ENCODE results near the gene CKAP4. TPM values are rescaled to one million over a fixed set of nuclear protein-coding genes. Genes with fewer than 3 reads are reported as not detected.

CKAP4 gene
- total and polyA plus RNA-seq, 2 of the 13 experiments (the other 11 are each of a cell fraction or from before 2014, with no cell fraction given) = 39.2 to 70.2 TPM

DNA sequence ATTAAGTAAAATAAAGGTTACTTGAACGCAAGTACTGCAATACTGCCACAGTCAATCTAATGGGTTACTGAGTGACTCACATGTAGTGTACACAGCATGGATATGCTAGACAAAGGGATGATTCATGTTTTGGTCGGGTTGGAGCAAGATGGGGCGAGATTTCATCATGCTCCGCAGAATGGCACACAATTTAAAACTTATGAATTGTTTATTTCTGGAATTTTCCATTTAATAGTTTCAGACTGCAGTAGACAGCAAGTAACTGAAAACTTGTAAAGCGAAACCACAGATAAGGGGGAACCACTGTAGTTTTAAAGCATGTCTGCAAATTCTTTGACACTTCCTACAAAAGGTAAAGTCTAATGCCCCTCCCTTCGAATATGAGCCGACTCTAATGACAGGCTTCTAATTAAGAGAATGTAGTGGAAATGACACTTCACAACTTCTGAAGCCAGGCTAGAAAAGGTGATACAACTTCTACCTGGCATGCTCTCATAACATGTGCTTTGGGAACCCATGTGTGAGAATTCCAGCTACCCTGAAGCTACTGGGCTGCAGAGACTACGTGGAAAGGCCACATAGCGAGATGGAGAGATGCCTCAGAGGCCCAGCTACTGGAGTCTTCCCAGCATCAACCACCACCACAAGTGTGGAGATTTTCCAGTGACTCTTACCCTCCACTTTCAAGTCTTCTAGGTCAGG, 40.8 kb upstream of the CKAP4 start (continued):
- TF ChIP-seq, protein P1, sequence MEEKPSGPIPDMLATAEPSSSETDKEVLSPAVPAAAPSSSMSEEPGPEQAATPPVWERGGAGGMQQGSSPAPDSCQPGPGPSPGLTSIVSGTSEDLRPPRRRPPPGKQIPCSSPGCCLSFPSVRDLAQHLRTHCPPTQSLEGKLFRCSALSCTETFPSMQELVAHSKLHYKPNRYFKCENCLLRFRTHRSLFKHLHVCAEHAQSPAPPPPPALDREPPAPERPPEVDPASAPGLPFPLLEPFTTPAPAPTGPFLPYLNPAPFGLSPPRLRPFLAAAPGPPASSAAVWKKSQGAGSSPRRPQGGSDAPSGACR (CRISPR knock-in tag; IDR thresholded peaks at IDR 0.05) = no peak
- TF ChIP-seq, protein P2, sequence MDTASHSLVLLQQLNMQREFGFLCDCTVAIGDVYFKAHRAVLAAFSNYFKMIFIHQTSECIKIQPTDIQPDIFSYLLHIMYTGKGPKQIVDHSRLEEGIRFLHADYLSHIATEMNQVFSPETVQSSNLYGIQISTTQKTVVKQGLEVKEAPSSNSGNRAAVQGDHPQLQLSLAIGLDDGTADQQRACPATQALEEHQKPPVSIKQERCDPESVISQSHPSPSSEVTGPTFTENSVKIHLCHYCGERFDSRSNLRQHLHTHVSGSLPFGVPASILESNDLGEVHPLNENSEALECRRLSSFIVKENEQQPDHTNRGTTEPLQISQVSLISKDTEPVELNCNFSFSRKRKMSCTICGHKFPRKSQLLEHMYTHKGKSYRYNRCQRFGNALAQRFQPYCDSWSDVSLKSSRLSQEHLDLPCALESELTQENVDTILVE (CRISPR knock-in tag; IDR thresholded peaks at IDR 0.05) = no peak; the same call in 1 of the 2 replicates
- no peak for TF ChIP-seq ZNF883 (CRISPR knock-in tag; IDR thresholded peaks at IDR 0.05; ENCODE audit: not compliant biosample characterization)
- TF ChIP-seq ZNF44 (CRISPR knock-in tag; IDR thresholded peaks at IDR 0.05) = peak; percentile 29; the same call in 1 of the 2 replicates
- peak; percentile 56; the same call in 1 of the 2 replicates for TF ChIP-seq ATF2 (CRISPR knock-in tag; IDR thresholded peaks at IDR 0.05)
- no peak for TF ChIP-seq ZNF556 (CRISPR knock-in tag; IDR thresholded peaks at IDR 0.05; ENCODE audit: borderline replicate concordance)
- no peak for TF ChIP-seq AKAP8 (CRISPR knock-in tag; IDR thresholded peaks at IDR 0.05)
- no peak for TF ChIP-seq ZNF138 (CRISPR knock-in tag; IDR thresholded peaks at IDR 0.05; ENCODE audit: low read depth)
- peak; percentile 77 for TF ChIP-seq SOX13 (IDR thresholded peaks at IDR 0.05)
- peak in 1 of 2 experiments; percentile 94; a peak in 2 of 4 replicates for TF ChIP-seq SOX13 (CRISPR knock-in tag; conservative IDR thresholded peaks at IDR 0.05 in 1 of 2, IDR thresholded peaks at IDR 0.05 in 1 of 2)
- no peak for TF ChIP-seq NCOR1 (IDR thresholded peaks at IDR 0.05; ENCODE audit: borderline replicate concordance, low read length)
- TF ChIP-seq HDAC2 (CRISPR knock-in tag; IDR thresholded peaks at IDR 0.05) = peak; percentile 65
- TF ChIP-seq JUNB (CRISPR knock-in tag; IDR thresholded peaks at IDR 0.05; ENCODE audit: borderline replicate concordance) = peak; percentile 93
- no peak for TF ChIP-seq SAFB2 (CRISPR knock-in tag; IDR thresholded peaks at IDR 0.05; ENCODE audit: borderline replicate concordance, low read depth)
- TF ChIP-seq ZSCAN12 (CRISPR knock-in tag; IDR thresholded peaks at IDR 0.05) = no peak
- TF ChIP-seq HNF4A (CRISPR knock-in tag; IDR thresholded peaks at IDR 0.05) = peak; percentile 36; the same call in 1 of the 2 replicates
- TF ChIP-seq NCOA2 (CRISPR knock-in tag; IDR thresholded peaks at IDR 0.05) = peak; percentile 79
- TF ChIP-seq RFXANK (CRISPR knock-in tag; IDR thresholded peaks at IDR 0.05) = 0 out of 2 replicates have a peak, but pooled peaks have one; percentile 53
- TF ChIP-seq, protein P3, sequence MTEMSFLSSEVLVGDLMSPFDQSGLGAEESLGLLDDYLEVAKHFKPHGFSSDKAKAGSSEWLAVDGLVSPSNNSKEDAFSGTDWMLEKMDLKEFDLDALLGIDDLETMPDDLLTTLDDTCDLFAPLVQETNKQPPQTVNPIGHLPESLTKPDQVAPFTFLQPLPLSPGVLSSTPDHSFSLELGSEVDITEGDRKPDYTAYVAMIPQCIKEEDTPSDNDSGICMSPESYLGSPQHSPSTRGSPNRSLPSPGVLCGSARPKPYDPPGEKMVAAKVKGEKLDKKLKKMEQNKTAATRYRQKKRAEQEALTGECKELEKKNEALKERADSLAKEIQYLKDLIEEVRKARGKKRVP (CRISPR knock-in tag; IDR thresholded peaks at IDR 0.05) = peak; percentile 96 to 100
- peak; percentile 80; the same call in 1 of the 2 replicates for TF ChIP-seq FOXK1 (CRISPR knock-in tag; IDR thresholded peaks at IDR 0.05; ENCODE audit: borderline replicate concordance, low read depth)
- TF ChIP-seq MTA3 (CRISPR knock-in tag; IDR thresholded peaks at IDR 0.05) = no peak
- peak; percentile 45 for TF ChIP-seq TBX2 (CRISPR knock-in tag; IDR thresholded peaks at IDR 0.05; ENCODE audit: borderline replicate concordance)
- TF ChIP-seq ELF1 (CRISPR knock-in tag; IDR thresholded peaks at IDR 0.05) = peak; percentile 14; the same call in 1 of the 2 replicates
- TF ChIP-seq MAZ (IDR thresholded peaks at IDR 0.05; ENCODE audit: borderline replicate concordance, low read depth, low read length) = no peak
- TF ChIP-seq MAZ (CRISPR knock-in tag; IDR thresholded peaks at IDR 0.05; ENCODE audit: low read depth) = peak; percentile 46; the same call in 1 of the 2 replicates
- TF ChIP-seq ZNF569 (CRISPR knock-in tag; IDR thresholded peaks at IDR 0.05; ENCODE audit: borderline replicate concordance) = no peak
- no peak for TF ChIP-seq ZFP62 (CRISPR knock-in tag; IDR thresholded peaks at IDR 0.05)
- no peak for TF ChIP-seq SATB2 (CRISPR knock-in tag; IDR thresholded peaks at IDR 0.05)

Data from HepG2 (cell line).